GM21367 (cell line): ENCODE data around the gene PNKP.

Experiments
- ATAC-seq: cut with Tn5 transposase; IDR thresholded peaks from one replicate; pipeline ENCODE4 v1.9.1; 2021; ENCODE audit not compliant: unreplicated experiment

The PNKP gene

GRCh38 chr19:49860336-49861102, 6.9 kb downstream of the PNKP start:
- no peak for ATAC-seq

GRCh38 chr19:49859682-49860335, 7.6 kb downstream of the PNKP start:
- no peak for ATAC-seq

DNA sequence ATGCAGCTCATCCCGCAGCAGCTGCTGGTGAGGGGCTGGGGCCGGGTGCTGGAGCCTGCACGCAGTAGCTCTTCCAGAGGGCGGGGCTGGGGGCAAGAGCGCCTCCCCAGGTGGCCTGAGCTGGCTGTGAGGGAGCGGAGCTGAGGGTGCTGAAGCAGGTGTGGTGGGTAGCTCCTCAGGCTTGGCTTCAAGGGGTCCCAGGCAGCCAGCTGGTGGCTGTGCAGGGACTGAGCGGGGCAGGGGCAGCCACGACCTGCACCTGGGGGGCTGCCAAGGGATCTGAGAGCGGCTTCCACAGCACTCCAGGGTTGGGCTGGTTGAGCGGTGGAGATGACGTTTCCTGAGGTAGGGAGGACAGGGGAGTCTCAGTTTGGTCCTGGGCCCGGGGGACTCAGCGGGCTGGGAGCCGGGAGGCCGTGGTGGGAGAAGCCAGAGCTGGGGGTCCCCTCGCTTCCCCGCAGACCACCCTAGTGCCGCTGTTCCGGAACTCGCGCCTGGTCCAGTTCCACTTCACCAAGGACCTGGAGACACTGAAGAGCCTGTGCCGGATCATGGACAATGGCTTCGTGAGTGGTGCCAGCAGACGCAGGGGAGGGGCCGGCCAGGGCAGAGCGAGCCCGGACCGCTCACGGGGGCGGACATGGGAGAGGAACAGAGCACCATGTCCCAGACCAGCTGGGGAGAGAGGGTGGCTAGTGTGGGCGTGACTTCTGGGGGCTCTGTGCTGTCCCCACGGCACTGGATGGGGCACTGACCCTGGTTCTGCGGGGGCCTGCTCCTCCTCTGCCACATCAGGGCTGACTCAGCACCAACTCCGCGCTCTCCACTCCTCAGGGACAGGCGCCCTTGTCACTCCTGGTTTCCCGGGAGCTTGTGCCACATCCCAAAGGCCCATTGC, 9.0 kb downstream of the PNKP start:
- ATAC-seq, result no peak

DNA sequence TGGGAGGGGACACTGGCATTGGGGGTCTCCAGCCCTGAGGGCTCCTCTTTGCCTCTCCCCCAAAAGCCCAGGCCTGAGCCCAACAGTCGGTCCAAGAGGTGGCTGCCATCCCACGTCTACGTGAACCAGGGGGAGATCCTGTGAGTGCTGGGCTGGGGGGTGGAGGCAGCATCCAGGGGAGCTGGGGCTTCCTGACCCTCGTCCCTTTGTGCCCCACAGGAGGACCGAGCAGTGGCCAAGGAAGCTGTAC, 9.6 kb downstream of the PNKP start:
- no peak for ATAC-seq

GRCh38 chr19:49857061-49857837, 10.1 kb downstream of the PNKP start:
- ATAC-seq, result no peak

- no peak for ATAC-seq
These were observed 10.8 kb downstream of the PNKP start for GRCh38 chr19:49856574-49857021.

DNA sequence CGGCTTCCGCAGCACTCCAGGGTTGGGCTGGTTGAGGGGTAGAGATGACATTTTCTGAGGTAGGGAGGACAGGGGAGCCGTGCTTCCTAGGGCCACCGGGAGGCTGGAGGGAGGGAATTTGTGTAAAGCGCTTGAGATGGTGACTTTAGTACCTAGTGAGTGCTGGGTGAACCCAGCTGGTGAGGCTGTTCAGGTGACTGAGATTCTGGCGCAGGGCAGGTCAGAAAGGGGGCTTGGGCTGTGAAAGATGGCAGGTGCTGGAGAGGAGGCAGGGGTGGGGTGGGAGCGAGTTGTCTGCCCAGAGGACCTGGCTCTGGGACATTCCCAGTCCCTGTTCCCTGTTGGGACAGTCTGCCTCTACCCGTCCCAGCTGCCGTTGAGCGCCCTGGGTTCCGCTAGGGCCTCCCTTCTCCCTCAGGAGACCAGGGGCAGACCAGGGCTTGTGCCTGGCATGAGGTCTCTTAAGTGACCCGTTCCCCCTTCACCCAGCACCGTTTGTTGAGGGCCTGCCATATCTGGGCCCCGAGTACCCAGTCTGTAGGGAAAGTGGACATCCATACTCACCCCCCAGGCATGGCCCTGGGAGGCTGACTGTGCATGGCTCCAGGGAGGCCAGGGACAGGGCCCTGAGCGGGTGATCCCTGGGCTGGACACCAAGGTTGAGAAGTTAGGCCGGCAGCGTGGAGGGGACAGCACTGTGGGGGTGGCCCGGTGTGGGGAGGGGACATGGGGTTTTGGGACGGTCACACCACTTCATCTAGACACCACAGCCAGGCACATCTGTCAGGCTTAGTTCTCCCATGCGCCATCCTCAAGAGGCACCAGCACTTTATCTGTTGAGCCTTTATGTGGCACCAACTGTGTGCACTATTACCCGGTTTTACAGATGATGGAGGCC, 11.5 kb downstream of the PNKP start:
- no peak for ATAC-seq

- no peak for ATAC-seq
These were observed 12.1 kb downstream of the PNKP start for GRCh38 chr19:49855277-49855675.

DNA sequence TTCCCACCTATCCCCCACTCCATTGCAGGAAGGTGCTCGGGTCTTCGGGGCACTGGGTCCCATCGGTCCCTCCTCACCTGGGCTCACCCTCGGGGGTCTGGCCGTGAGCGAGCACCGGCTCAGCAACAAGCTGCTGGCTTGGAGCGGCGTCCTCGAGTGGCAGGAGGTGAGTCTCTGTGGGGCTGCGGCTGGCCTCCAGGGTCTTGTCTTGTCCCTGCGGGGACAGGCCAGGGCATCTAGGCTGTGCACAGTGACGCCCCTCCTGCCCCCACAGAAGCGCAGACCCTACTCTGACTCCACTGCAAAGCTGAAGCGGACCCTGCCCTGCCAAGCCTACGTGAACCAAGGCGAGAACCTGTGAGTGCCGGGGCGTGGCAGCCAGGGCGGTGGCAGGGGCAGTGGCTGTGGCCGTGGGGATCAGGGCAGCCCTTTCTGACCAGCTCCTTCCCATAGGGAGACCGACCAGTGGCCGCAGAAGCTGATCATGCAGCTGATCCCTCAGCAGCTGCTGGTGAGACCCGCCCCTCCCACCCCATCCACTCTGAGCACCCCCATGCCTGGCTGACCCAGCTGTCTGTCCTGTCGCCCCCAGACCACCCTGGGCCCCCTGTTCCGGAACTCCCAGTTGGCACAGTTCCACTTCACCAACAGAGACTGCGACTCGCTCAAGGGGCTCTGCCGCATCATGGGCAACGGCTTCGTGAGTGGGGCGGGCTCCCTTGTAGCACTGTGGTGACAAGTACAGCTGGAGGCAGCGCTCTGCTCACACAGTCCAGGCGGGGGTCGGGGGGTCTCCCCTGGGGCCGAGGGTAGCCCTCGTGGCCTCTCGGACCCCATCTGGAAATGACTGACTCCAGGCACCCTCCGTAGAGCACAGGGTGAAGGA, 12.8 kb downstream of the PNKP start:
- no peak for ATAC-seq

DNA sequence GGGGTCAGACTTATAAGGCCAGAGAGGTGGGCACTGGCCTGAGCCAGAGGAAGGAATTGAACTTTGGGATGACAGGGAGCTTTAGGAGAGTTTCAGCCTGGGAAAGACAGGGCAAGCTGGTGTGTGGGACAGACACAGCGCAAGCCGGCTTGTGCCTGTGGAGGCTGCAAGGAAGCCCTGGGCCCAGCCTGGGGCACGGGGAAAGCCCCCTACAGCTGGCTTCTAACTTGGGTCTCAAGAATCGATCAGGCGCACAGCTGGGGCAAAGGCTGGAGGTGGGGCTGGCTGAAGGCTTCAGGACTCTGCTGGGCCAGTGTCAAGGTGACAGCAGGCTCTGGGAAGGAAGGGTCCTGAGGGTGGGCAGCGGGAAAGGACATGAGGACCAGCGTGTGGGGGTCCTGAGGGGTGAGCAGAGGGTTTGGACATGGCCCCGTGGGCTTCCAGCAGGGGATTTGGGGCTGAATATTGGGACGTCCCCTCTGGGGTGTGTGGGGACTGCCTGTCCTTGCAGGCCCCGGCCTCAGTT, 13.5 kb downstream of the PNKP start:
- ATAC-seq, result no peak

DNA sequence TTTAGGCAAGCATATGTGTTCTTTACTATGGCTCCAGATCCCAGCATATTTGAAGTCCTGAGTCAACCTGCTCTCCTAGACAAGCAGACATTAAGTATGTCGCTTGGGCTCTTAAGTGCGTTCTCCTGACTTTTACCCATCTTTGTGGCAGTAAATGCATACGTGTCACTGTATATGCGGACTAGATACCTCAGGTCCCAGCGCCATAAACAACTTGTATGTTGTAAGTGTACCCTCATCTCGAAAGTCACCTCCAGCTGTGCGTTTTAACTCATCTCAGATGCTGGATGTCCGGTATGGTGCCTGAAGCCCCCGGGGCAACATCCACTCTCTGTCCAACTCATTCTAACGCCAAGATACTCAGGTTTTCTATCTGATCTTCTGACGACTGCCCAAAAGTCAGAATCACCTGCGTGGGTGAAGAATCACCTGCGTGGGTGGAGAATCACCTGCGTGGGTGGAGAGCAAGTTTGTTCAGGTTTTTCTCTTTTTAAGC, 14.7 kb downstream of the PNKP start:
- no peak for ATAC-seq

DNA sequence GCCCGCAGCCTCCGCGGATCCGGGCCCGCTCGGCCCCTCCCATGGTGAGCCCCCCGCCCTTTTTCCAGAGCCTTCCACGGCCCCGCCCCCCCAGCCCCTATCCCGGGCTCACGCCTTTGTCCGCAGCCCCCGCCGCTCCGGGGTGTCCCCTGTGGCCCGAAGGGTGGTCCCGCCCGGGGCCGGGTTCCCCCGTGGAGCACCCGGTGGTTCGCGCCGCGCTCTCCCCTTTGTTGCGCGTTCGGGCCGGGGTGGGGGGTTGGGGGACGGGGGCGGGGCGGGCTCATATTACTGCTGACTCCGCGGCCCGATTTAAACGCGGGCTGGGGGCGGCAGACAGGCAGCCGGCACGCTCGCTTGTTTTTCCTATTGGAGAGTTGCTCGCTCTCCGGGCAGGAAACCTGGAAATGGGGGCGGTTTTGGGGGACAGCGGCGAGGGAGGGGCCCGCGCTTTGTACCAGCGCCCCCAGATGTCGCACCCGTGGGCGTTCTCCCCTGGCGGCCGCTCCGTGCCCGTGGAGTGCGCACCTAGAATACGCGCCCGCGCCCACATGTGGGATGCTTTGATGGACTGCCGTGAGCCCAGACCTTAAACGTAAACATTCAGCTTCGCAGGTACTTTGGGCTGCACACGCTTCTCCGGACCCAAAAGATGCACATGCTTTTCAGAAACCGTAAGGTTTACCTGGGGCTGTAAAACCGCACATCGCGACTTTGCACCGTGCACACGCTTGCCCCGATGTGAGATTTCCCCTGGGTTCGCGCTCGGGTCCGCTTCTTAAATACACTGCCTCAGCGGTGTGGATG, 15.7 kb downstream of the PNKP start:
- ATAC-seq, result no peak

DNA sequence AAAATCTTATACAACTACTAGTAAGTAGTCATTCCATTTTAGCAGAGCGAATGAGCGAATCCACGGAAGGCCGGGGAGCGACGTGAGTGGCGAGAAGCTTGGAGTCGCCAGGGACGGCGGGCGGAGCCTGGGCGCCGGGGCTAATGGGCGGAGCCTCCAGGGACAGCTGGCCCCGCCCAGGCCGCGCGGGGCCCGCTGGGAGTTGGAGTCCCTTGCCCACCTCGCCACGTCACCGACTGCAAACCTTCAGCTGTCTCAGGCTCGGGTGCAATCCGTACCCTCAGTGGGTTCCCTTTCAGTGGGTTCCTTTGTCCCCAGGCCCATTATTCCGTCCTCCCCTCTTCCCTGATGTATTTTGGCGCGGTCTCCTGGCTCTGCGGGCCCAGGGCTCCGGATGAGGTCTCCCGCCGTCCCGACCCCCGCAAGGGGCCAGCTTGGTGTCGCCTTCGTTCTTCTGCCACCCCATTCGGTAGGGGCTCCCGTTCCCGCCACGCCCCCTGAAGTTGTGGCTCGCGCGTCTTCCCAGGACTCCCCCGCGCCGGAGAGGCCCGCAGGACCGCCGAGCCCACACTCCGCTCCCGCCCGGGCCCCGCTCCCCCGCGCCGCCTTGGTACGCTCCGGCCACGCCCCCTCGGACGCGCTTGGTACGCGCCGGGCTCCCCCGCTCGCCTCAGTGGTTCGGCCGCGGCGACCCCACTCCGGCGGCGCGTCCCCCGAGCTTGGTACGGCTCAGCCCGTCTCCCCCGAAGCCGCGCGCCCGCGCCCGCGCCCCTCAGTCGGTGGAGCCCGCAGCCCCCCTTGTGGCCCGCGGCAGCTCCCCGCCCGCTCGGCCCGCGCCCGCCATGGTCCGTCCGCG, 16.7 kb downstream of the PNKP start, which contains the start of gene PTOV1:
Gene PTOV1 (plus strand): TSS at position 673 of the 856 bp plus-strand sequence.
- ATAC-seq, result peak; percentile 64

- no peak for ATAC-seq
These were observed 17.2 kb downstream of the PNKP start for GRCh38 chr19:49850221-49850486.

DNA sequence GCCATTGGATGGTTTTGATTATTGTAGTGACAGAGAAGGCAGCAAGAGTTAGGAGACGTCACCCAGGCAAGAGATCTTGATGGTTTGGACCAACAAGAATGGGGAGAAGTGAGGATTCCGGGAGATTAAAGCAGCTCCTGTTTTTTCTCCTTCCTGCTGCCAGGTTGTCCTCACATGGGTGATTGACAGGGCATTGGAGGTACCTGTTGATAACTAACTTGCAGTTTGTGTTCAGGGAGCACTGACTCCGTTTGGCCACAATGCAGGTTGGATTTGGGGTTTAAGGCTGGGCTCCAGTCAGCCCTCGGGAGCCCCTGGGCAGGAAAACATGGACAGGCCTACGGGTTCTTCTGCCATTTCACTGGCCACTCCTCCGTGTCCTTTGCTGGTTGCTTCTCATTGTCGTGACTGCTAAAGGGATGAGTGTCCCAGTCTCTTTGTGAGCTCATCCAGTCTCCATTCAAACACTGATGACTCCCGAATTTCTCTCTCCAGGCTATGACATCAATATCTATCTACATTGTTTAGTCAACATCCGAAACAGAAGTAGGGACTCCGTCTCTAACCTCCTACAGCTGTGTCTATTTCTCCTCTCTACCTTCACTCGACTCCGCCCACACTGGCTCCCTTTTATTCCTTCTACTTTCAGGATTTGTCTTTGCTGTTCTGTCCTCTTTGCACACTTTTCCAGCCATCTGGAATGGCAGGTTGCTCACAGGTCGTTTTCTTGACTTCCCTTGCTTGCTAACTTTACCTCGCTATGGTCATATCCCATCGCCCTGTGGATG, 17.7 kb downstream of the PNKP start:
- no peak for ATAC-seq

DNA sequence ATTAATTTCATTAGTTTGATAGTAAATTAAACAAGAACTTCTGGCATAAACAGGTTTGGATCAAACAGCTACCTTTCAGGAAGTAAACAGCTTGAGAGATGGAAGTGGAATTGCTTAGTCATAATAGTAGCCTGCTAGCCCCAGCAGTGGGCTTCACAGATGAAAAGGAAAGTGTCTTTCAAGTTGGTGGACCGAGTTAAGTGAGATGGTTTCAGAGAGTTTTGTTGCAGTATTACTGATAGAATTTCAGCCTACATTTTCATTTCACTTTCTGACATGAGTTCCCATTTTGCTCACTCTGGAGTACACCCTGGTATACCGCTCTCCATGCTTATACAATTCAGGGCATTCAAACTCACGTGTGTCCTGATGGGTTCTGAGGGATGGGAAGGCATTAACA, 18.4 kb downstream of the PNKP start:
- ATAC-seq, result no peak
